Measurements from ENCODE around the gene ODAD3.

Gene ODAD3

GRCh38 chr19:11435057-11435832 is at the start of gene ODAD3, which contains the start of gene PRKCSH:
TSS of gene ODAD3 (minus strand) at chr19:11435121. CDS start at chr19:11435016, 105 bp downstream.
TSS of gene PRKCSH (plus strand) at chr19:11435635. CDS start at chr19:11436118, 483 bp downstream.
- TF ChIP-seq CTCF (IDR thresholded peaks at IDR 0.05; ENCODE audit: borderline replicate concordance, control extremely low read depth, extremely low read depth, insufficient read depth, missing control alignments) = peak; percentile 75
- in situ Hi-C loops (cut with MboI; ENCODE audit: low sequenced_read_pairs, unreplicated experiment) = no loop called here
- peak; percentile 99 for DNase-seq (ENCODE audit: low spot score)

GRCh38 chr19:11483366-11484111 is 48.6 kb upstream of the ODAD3 start:
- no peak for TF ChIP-seq CTCF (IDR thresholded peaks at IDR 0.05; ENCODE audit: borderline replicate concordance, control extremely low read depth, extremely low read depth, insufficient read depth, missing control alignments)
- no peak for DNase-seq (ENCODE audit: low spot score)
- in situ Hi-C loops (cut with MboI; ENCODE audit: low sequenced_read_pairs, unreplicated experiment) = no loop called here

GRCh38 chr19:11482384-11483050 is 47.6 kb upstream of the ODAD3 start:
- peak; percentile 95 for DNase-seq (ENCODE audit: low spot score)
- in situ Hi-C loops (cut with MboI; ENCODE audit: low sequenced_read_pairs, unreplicated experiment) = no loop called here
- peak; percentile 100 for TF ChIP-seq CTCF (IDR thresholded peaks at IDR 0.05; ENCODE audit: borderline replicate concordance, control extremely low read depth, extremely low read depth, insufficient read depth, missing control alignments)

- DNase-seq (ENCODE audit: low spot score) = peak; percentile 93
- no peak for TF ChIP-seq CTCF (IDR thresholded peaks at IDR 0.05; ENCODE audit: borderline replicate concordance, control extremely low read depth, extremely low read depth, insufficient read depth, missing control alignments)
- in situ Hi-C loops (cut with MboI; ENCODE audit: low sequenced_read_pairs, unreplicated experiment) = no loop called here
These were observed 46.8 kb upstream of the ODAD3 start for GRCh38 chr19:11481534-11482383.

- in situ Hi-C loops (cut with MboI; ENCODE audit: low sequenced_read_pairs, unreplicated experiment) = no loop called here
- peak; percentile 42 for DNase-seq (ENCODE audit: low spot score)
- TF ChIP-seq CTCF (IDR thresholded peaks at IDR 0.05; ENCODE audit: borderline replicate concordance, control extremely low read depth, extremely low read depth, insufficient read depth, missing control alignments) = no peak
These were observed 46.0 kb upstream of the ODAD3 start, which contains the start of gene ELAVL3 for GRCh38 chr19:11480715-11481533. TSS of gene ELAVL3 (minus strand) at chr19:11481046. CDS start at chr19:11480608, 438 bp downstream.

All from GM13976 (cell line).